Skeletal muscle satellite cell (primary cell): ENCODE measurements around the gene CHML.
A peak's percentile ranks its signal among the peaks of the same experiment; 100 is the strongest.

Experiments
- H3K27me3 ChIP-seq: 2 replicates; pipeline ENCODE4 v1.7.0; 2013; ENCODE audit warnings: low read length; ENCODE audit not compliant: control insufficient read depth, insufficient read depth
- H3K36me3 ChIP-seq: 2 replicates; pipeline ENCODE4 v1.7.0; 2013; ENCODE audit warnings: mild to moderate bottlenecking, control low read depth, low read length; ENCODE audit not compliant: insufficient read depth
- H3K4me1 ChIP-seq: 2 replicates; pipeline ENCODE4 v1.7.0; 2013; ENCODE audit warnings: low read length; ENCODE audit not compliant: control insufficient read depth, insufficient read depth
- H3K4me2 ChIP-seq: 2 replicates; pipeline ENCODE4 v1.7.0; 2013; ENCODE audit warnings: mild to moderate bottlenecking, low read length
- H3K4me3 ChIP-seq: 2 replicates; pipeline ENCODE4 v1.7.0; 2013; ENCODE audit warnings: low read length
- H3K9ac ChIP-seq: 2 replicates; pipeline ENCODE4 v1.7.0; 2013; ENCODE audit warnings: mild to moderate bottlenecking, low read depth, low read length, moderate library complexity
- H3K9me3 ChIP-seq: replicated peaks from 2 replicates; pipeline ENCODE4 v1.7.0; 2013; ENCODE audit warnings: mild to moderate bottlenecking, control low read depth, low read length

The CHML gene

DNA sequence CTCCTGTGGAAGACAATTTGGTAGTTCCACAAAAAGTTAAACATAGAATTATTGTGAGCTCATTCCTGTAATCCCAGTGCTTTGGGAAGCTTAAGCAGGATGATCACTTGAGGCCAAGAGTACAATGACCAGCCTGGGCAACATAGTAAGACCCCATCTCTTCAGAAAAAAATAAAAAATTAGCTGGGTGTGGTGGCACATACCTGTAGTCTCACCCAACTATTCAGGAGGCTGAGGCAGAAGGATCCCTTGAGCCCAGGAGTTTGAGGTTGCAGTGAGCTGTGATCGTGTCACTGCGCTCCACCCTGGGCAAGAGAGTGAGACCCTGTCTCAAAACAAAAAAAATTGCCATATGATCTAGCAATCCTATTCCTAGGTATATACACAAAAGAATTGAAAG, 4.1 kb upstream of the CHML start:
- no peak overlapping the region for H3K4me2 ChIP-seq
- no peaks in the 10 kb centered on the region for H3K9me3 ChIP-seq
- no peak overlapping the region for H3K9ac ChIP-seq
- peaks cover 28% of the 10 kb centered on the region for H3K4me1 ChIP-seq
- H3K27me3 ChIP-seq, result no peaks in the 10 kb centered on the region
- no peaks in the 10 kb centered on the region for H3K36me3 ChIP-seq
- no peak overlapping the region for H3K4me3 ChIP-seq

DNA sequence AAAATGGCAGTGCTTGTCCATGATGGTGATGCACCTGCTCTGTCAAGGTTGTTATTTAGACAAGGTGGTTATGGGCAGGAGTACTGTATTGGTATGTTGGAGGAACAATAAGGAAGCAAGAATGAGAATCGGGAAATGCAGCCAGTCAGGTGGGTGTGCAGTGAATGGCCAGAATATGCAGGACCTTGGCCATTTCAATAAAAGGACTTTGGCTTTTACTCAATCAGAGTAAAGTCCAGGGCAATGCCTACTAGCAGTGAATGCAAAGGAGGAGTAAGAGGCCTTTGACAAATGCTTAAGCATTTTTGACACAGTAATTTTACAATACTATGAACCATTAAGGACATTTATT, 2.4 kb upstream of the CHML start:
- Histone ChIP-seq H3K4me2 (no peak overlapping the region), H3K4me3 (no peak overlapping the region), H3K27me3 (no peaks in the 10 kb centered on the region), H3K4me1 (peaks cover 31% of the 10 kb centered on the region), H3K9me3 (no peaks in the 10 kb centered on the region), H3K36me3 (no peaks in the 10 kb centered on the region), H3K9ac (no peak overlapping the region)

DNA sequence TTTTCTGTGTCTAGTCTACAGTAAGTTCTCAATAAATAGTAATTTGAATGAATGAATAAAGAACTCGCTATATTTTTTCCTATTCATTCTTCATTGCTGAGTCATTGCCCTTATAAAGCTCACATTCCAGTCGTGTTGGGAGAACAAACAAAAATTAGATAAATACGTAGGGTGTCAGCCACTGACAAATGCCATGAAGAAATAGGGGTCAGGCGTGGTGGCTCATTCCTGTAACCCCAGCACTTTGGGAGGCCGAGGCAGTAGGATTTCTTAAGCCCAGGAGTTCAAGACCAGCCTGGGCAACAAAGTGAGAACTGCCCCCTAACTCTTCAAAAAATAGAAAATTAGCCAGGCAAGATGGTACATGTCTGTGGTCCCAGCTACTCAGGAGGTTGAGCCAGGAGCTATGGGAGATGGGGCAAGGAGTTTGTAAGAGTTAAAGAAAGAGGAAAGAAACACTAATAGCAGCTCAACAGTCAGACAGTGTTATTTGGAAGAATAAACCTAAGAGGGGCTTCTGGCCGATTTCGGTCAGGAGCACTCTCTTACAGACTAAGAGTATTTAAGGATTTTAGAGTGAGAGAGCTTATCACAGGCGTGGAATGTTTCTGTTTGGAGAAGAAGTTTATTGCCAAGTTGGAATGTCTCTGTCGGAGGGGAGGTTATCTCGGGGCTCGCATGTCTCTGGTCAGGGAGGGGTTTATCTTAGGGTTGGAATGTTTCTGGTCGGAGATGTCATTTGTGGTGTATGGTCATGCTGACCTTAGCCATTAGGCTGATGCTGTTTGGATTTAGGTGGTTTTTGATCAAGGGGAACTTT, 1.8 kb upstream of the CHML start:
- Histone ChIP-seq H3K4me1 (peaks cover 33% of the 10 kb centered on the region), H3K9me3 (no peaks in the 10 kb centered on the region), H3K27me3 (no peaks in the 10 kb centered on the region), H3K4me3 (no peak overlapping the region), H3K36me3 (no peaks in the 10 kb centered on the region), H3K4me2 (no peak overlapping the region), H3K9ac (no peak overlapping the region)

DNA sequence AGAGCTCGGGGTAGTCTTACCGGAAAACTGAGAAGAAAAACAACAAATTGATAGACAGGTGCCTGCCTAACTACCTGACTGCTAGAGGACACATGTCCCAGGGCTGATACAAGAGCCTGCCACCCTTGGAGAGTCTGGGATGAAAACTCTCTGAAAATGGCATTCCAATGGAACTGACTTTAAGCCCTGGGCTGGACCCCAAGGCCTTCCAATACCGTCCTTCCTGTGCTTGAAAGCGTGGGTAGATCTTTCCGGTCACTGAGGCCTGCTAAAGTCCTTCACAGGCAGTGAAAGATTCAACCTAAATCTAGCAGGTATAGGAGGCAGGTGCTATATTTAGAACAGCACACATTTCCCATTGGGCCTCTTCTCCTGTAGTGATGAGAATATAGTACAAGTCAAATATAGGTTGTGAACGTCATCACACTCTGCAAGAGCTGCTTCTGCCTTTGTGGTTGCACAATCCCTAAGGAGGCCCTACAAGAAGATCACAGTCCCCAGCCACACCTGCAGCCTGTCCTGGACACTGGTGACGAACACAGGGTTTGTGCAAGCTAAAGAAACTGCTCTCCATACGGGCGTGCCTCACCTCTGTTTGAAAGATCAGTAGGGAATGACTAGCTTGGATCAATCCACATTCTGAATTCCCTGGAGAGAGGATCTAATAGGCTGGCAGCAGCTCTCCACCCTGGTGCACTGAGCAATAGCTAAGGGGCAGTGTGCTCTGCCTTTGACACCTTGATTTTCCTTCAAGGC, 876 bp upstream of the CHML start:
- peaks cover 37% of the 10 kb centered on the region for H3K4me1 ChIP-seq
- no peaks in the 10 kb centered on the region for H3K27me3 ChIP-seq
- no peaks in the 10 kb centered on the region for H3K36me3 ChIP-seq
- H3K4me2 ChIP-seq, result peak overlapping the region; percentile 83
- H3K4me3 ChIP-seq, result peak overlapping the region; percentile 70
- H3K9me3 ChIP-seq, result no peaks in the 10 kb centered on the region
- peak overlapping the region; percentile 42 for H3K9ac ChIP-seq

DNA sequence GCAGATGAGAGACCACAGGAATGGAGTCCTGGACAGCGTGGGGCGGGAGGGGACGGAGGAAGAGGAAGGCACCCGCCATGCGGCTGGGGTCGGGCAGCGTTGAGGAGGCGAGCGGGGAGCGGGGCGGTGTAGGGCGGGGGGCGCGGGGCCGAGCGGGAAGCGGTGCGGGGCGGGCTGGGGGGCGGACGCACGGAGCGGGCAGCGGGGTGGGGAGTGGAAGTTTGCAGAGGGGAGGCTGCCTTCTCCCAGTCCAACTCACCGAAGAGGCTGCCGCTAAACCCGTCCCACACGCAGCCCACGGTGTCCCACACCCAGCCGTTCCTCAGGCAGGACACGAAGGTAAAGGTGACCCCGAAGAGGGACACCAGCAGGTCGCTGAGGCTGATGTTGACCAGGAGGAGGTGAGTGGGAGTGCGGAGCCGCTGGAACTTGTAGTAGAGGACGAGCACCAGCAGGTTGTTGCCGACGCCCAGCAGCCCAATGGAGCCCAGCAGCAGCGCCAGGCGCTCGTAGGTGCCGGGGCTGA, 483 bp downstream of the CHML start:
- Histone ChIP-seq H3K9me3 (no peaks in the 10 kb centered on the region), H3K4me3 (peak overlapping the region; percentile 85), H3K4me1 (peaks cover 37% of the 10 kb centered on the region), H3K36me3 (peaks cover 12% of the 10 kb centered on the region), H3K27me3 (no peaks in the 10 kb centered on the region), H3K9ac (peak overlapping the region; percentile 79), H3K4me2 (peak overlapping the region; percentile 88)

DNA sequence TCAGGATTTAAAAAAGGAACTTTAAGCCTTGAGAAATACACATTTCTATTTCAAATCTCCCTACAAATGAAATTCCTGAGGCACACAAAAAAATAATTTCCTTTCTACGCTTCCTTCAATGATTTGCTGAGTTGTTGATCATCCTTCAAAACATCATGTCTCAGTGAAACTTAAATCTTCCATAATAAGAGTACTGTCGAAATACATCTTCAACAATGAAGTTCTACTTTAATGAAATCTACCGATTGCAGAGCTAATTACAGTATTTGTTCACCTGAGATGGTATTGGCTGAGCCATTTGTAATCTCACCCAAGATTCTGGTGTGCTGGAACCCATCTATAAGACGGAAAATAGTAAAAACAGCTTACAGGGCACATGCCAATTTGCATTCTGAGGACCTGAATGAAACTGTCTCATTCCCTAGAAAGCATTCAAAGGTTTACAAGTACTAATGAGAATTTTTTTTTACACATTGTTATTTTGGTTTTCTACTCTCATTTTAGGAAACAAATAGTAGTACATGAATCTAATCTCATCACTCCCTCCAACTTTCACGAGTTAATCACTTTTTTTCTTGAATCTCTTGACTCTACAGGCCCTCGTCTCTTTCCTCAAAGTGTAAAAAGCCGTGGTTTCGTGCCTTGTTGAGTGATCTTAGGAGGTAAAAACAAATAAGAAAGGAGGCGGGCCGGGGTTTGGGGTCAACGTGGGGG, 1.1 kb downstream of the CHML start:
- Histone ChIP-seq H3K4me3 (peak overlapping the region; percentile 85), H3K27me3 (no peaks in the 10 kb centered on the region), H3K4me1 (peaks cover 37% of the 10 kb centered on the region), H3K4me2 (peak overlapping the region; percentile 88), H3K36me3 (peaks cover 15% of the 10 kb centered on the region), H3K9ac (peak overlapping the region; percentile 79), H3K9me3 (no peaks in the 10 kb centered on the region)

DNA sequence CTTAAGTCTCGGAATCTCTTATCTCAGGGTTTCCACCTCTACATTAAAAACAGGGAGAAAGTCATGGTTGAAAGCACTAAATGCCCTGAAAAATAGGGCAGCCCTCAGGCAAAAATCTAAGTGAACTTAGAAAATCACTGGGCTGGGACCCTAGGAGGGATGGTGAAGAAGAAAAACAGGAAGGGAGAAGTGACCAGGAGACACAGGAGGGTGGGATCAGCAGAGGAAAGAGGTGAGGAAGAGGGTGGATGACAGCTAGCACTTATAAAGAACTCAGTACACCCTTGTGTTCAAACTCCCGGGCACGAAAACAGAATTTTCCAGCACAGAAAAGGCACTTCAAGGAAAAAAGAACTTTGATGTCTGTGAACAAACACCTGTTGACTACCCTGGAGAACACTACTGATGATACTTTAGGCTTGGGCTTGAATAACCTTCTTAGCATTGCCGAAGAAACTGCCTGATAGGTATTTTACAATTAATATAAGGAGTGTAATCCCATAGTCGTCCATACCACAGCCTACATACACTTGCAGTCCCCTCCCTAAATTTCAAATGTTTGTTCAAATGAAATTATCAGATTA, 2.0 kb downstream of the CHML start:
- H3K27me3 ChIP-seq, result no peaks in the 10 kb centered on the region
- H3K4me1 ChIP-seq, result peaks cover 37% of the 10 kb centered on the region
- peaks cover 15% of the 10 kb centered on the region for H3K36me3 ChIP-seq
- H3K9me3 ChIP-seq, result no peaks in the 10 kb centered on the region
- peak overlapping the region; percentile 88 for H3K4me2 ChIP-seq
- H3K4me3 ChIP-seq, result peak overlapping the region; percentile 85
- peak overlapping the region; percentile 79 for H3K9ac ChIP-seq

DNA sequence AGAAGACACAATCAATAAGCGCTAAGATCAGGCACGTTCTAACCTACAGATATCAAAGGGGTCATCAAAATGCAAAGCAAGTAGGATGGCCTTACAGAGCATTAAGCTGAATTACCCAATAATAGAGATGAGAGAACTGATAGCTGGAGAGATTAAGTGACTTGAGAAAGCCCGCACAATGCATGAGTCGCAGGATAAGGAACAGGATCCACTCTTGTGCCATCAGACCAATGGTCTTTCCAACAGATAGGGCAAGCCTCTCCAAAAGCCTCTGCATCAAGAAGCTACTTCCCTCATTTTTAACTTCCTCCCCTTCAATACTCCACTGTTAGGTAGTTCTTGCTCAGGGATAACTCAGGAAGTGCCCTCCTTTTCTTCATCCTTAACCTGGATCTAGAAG, 2.6 kb downstream of the CHML start:
- peak overlapping the region; percentile 85 for H3K4me3 ChIP-seq
- H3K4me1 ChIP-seq, result peaks cover 37% of the 10 kb centered on the region
- H3K4me2 ChIP-seq, result peak overlapping the region; percentile 88
- peaks cover 15% of the 10 kb centered on the region for H3K36me3 ChIP-seq
- H3K9me3 ChIP-seq, result no peaks in the 10 kb centered on the region
- no peak overlapping the region for H3K9ac ChIP-seq
- H3K27me3 ChIP-seq, result no peaks in the 10 kb centered on the region

DNA sequence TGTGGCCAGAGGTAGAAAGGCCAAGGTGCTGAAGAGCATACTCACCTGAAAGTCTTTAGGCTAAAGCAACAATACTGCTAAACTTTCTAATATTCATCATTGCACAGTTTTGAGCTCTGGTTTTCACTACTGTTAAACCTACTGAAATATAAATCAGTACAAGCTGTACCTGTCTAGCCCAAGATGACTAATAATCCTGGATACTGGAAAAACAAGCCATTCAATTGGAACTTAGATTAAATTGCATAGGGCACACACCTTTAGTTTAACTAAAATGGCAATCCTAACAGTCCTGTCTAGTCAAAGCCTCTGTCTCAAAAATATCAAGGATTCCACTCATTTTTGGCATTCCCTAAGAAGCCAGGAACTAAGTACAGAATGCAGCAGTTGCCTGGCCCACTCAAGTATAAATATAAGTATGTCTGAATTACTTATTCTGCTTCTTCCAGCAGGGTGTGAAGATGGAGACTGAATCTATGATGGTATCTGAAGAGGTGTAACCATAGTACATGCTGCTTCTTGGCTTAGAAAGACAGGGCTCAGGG, 3.1 kb downstream of the CHML start:
- Histone ChIP-seq H3K27me3 (no peaks in the 10 kb centered on the region), H3K9ac (no peak overlapping the region), H3K4me1 (peaks cover 35% of the 10 kb centered on the region), H3K36me3 (peaks cover 15% of the 10 kb centered on the region), H3K4me2 (peak overlapping the region; percentile 88), H3K9me3 (no peaks in the 10 kb centered on the region), H3K4me3 (peak overlapping the region; percentile 85)

DNA sequence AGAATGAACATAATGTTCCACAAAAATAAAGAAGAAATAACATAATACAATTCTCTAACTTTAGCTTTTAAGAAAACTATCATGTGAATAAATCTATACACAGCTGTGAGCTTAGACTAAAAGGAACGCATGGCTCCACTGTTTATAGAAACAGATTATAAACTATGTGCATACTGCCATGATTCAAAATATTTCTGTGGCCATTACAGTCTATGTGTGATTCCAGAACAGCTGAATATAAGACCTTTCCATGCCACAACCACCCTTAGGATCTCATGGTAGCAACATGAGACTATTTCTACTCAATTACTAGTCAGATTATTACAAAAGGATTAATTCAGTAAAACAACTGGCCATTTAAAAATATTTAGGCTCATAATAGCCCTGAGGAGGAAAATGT, 3.9 kb downstream of the CHML start:
- no peaks in the 10 kb centered on the region for H3K9me3 ChIP-seq
- H3K9ac ChIP-seq, result no peak overlapping the region
- peaks cover 27% of the 10 kb centered on the region for H3K4me1 ChIP-seq
- peaks cover 15% of the 10 kb centered on the region for H3K36me3 ChIP-seq
- no peak overlapping the region for H3K4me3 ChIP-seq
- no peaks in the 10 kb centered on the region for H3K27me3 ChIP-seq
- H3K4me2 ChIP-seq, result no peak overlapping the region
